SK-N-MC (cell line): ENCODE measurements around the gene HFM1.
"Not testable (repeated sequence)": the region's sequence is repeated elsewhere in the genome, so short reads cannot be mapped to it uniquely, and the experiment has no call there.

Source experiments
- DNase-seq: peaks from one replicate; pipeline ENCODE4 v3.0.0-alpha.2; 2011; ENCODE audit warnings: low read depth, low spot score
- H3K27ac ChIP-seq: fragments of 200-600 bp; sonication (generic); 2 replicates; pipeline ENCODE4 v1.5.1; 2016; ENCODE audit warnings: mixed run types
- H3K36me3 ChIP-seq: fragments of 200-600 bp; sonication (generic); 2 replicates; pipeline ENCODE4 v1.6.1; 2017; ENCODE audit warnings: antibody characterized with exemption, low read length, mixed read lengths; ENCODE audit not compliant: insufficient read depth
- H3K4me3 ChIP-seq: fragments of 200-600 bp; sonication (generic); 2 replicates; pipeline ENCODE4 v1.5.1; 2016
- H3K9ac ChIP-seq: fragments of 200-600 bp; sonication (generic); 2 replicates; pipeline ENCODE4 v1.8.0; 2017; ENCODE audit warnings: mixed run types, mixed read lengths; ENCODE audit not compliant: insufficient read length
- H3K9me3 ChIP-seq: fragments of 200-600 bp; sonication (generic); 2 replicates; pipeline ENCODE4 v1.6.1; 2017; ENCODE audit warnings: low read depth, mild to moderate bottlenecking, antibody characterized with exemption, low read length, moderate library complexity, mixed read lengths
- EZH2 ChIP-seq: fragments of 200-600 bp; sonication (generic); IDR thresholded peaks from one replicate; pipeline ENCODE4 v1.6.1; 2017; ENCODE audit warnings: antibody characterized with exemption
- FOXP2 ChIP-seq: optimal IDR thresholded peaks from 2 replicates; pipeline ENCODE3; 2011; ENCODE audit warnings: mild to moderate bottlenecking, moderate library complexity; ENCODE audit not compliant: insufficient read depth; ENCODE audit errors: extremely low read length, control extremely low read depth
- POLR2AphosphoS5 ChIP-seq: IDR thresholded peaks from 2 replicates; pipeline ENCODE4 v1.6.1; 2012; ENCODE audit warnings: mild to moderate bottlenecking, low read depth, low read length, borderline replicate concordance

The HFM1 gene

GRCh38 chr1:91334856-91335255 is 69.8 kb downstream of the HFM1 start:
- H3K27ac ChIP-seq, result no peak overlapping the region
- no peak overlapping the region for H3K9ac ChIP-seq
- TF ChIP-seq POLR2AphosphoS5 (no peak), EZH2 (no peak), FOXP2 (no peak)
- no peak for DNase-seq
- H3K9me3 ChIP-seq, result no peaks in the 10 kb centered on the region
- H3K4me3 ChIP-seq, result no peak overlapping the region
- H3K36me3 ChIP-seq, result no peaks in the 10 kb centered on the region

- Histone ChIP-seq H3K36me3 (no peaks in the 10 kb centered on the region), H3K9me3 (no peaks in the 10 kb centered on the region), H3K9ac (no peak overlapping the region), H3K27ac (no peak overlapping the region), H3K4me3 (no peak overlapping the region)
- DNase-seq, result no peak
- TF ChIP-seq FOXP2, result no peak
- no peak for TF ChIP-seq EZH2
- no peak for TF ChIP-seq POLR2AphosphoS5
Measured at GRCh38 chr1:91325456-91325855, 79.2 kb downstream of the HFM1 start.

- no peak for TF ChIP-seq EZH2
- TF ChIP-seq POLR2AphosphoS5, result no peak
- no peak for TF ChIP-seq FOXP2
- H3K36me3 ChIP-seq, result no peaks in the 10 kb centered on the region
- H3K9ac ChIP-seq, result no peak overlapping the region
- H3K27ac ChIP-seq, result no peak overlapping the region
- H3K4me3 ChIP-seq, result no peak overlapping the region
- DNase-seq, result no peak
- no peaks in the 10 kb centered on the region for H3K9me3 ChIP-seq
Measured at GRCh38 chr1:91314643-91315042, 90.0 kb downstream of the HFM1 start.

GRCh38 chr1:91311672-91312071 is 93.0 kb downstream of the HFM1 start:
- Histone ChIP-seq H3K27ac (no peak overlapping the region), H3K36me3 (no peaks in the 10 kb centered on the region), H3K9me3 (peaks cover 5% of the 10 kb centered on the region; the same call in 1 of the 2 replicates), H3K4me3 (no peak overlapping the region), H3K9ac (no peak overlapping the region)
- TF ChIP-seq POLR2AphosphoS5 (no peak), EZH2 (no peak), FOXP2 (no peak)
- no peak for DNase-seq

GRCh38 chr1:91308544-91308943 is 96.1 kb downstream of the HFM1 start:
- no peak overlapping the region for H3K4me3 ChIP-seq
- no peak for TF ChIP-seq POLR2AphosphoS5
- TF ChIP-seq FOXP2, result no peak
- no peak for TF ChIP-seq EZH2
- H3K36me3 ChIP-seq, result no peaks in the 10 kb centered on the region
- peaks cover 5% of the 10 kb centered on the region; the same call in 1 of the 2 replicates for H3K9me3 ChIP-seq
- H3K27ac ChIP-seq, result no peak overlapping the region
- no peak for DNase-seq
- H3K9ac ChIP-seq, result no peak overlapping the region

GRCh38 chr1:91307784-91308409 is 96.7 kb downstream of the HFM1 start:
- Histone ChIP-seq H3K4me3 (no peak overlapping the region), H3K36me3 (no peaks in the 10 kb centered on the region), H3K27ac (no peak overlapping the region), H3K9ac (no peak overlapping the region), H3K9me3 (peaks cover 5% of the 10 kb centered on the region; the same call in 1 of the 2 replicates)
- DNase-seq, result no peak
- TF ChIP-seq FOXP2, result no peak
- no peak for TF ChIP-seq POLR2AphosphoS5
- no peak for TF ChIP-seq EZH2

GRCh38 chr1:91303165-91303564 is 101.5 kb downstream of the HFM1 start:
- no peaks in the 10 kb centered on the region for H3K36me3 ChIP-seq
- DNase-seq, result no peak
- H3K9ac ChIP-seq, result no peak overlapping the region
- H3K27ac ChIP-seq, result no peak overlapping the region
- peaks cover 5% of the 10 kb centered on the region; the same call in 1 of the 2 replicates for H3K9me3 ChIP-seq
- no peak overlapping the region for H3K4me3 ChIP-seq
- TF ChIP-seq EZH2, result no peak
- no peak for TF ChIP-seq POLR2AphosphoS5
- TF ChIP-seq FOXP2, result no peak

DNA sequence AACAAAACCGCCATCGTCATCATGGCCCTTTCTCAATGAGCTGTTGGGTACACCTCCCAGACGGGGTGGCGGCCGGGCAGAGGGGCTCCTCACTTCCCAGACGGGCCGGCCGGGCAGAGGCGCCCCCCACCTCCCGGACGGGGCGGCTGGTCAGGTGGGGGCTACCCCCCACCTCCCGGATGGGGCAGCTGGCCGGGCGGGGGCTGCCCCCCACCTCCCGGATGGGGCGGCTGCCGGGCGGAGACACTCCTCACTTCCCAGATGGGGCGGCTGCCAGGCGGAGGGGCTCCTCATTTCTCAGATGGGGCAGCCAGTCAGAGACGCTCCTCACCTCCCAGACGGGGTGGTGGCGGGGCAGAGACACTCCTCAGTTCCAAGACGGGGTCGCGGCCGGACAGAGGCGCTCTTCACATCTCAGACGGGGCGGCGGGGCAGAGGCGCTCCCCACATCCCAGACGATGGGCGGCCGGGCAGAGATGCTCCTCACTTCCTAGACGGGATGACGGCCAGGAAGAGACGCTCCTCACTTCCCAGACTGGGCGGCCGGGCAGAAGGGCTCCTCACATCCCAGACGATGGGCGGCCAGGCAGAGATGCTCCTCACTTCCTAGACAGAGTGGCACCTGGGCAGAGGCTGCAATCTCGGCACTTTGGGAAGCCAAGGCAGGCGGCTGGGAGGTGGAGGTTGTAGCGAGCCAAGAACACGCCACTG is 115.6 kb downstream of the HFM1 start:
- not testable (repeated sequence) for H3K9me3 ChIP-seq, DNase-seq, H3K4me3 ChIP-seq, H3K36me3 ChIP-seq, H3K9ac ChIP-seq, H3K27ac ChIP-seq

- not testable (repeated sequence) for DNase-seq, H3K4me3 ChIP-seq, H3K9ac ChIP-seq, H3K36me3 ChIP-seq, H3K9me3 ChIP-seq, H3K27ac ChIP-seq
Measured at GRCh38 chr1:91286962-91287317, 117.7 kb downstream of the HFM1 start.

GRCh38 chr1:91286259-91286961 is 118.2 kb downstream of the HFM1 start:
- not testable (repeated sequence) for H3K4me3 ChIP-seq, H3K36me3 ChIP-seq, DNase-seq, H3K9me3 ChIP-seq, H3K9ac ChIP-seq, H3K27ac ChIP-seq
